NCI-H2081 (cell line): ENCODE data around the gene NEDD9.

Experiments
- DNase-seq, 2 experiments: peaks; one replicate each; lab custom pipeline; 2025; lab: John Stamatoyannopoulos, UW

The NEDD9 gene

GRCh38 chr6:11235062-11235461 lies 2.6 kb upstream of the NEDD9 start:
- DNase-seq: no peak

GRCh38 chr6:11233673-11234573 lies 1.5 kb upstream of the NEDD9 start:
- DNase-seq: no peak

DNA sequence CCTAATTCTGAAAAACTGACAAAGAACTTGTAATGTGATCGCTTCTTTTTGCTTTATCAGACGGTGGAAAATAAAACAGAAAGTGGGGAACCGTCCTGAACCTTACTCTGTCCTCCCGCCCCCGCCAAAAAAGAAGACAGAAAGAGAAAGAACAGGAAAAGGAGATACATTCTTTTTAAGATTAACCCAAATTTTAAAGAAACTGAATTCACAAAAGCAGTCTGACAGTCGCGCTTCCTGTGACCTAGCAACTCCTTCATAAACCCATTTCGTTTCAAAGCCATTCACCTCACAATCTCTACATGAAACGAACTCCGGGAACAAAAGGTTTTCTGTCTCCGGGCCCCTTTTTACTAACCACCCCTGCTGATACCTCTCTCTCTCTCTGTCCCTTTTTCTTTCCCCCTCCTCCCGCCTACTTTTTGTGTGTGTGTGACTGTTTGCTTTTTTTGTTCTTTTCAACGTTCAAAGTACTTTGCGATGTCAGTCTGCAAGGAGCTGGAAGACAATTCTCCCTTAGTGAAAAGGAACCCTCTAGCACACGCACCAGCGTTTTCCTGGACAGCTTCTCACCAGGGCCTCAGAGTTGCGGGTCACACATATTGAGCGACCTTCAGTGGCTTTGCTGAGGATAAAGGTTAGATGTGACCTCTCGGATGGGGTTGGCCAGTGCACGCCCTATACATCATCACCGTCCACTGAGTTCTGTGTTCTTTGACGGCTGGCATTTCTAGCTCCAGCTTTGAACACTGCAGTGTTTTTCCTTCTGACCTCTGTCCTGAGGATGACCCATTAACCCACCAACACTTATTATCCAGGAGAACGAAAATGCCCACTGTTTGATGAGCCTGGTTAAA lies 530 bp upstream of the NEDD9 start:
- peak in 1 of 2 experiments; percentile 24 for DNase-seq

DNA sequence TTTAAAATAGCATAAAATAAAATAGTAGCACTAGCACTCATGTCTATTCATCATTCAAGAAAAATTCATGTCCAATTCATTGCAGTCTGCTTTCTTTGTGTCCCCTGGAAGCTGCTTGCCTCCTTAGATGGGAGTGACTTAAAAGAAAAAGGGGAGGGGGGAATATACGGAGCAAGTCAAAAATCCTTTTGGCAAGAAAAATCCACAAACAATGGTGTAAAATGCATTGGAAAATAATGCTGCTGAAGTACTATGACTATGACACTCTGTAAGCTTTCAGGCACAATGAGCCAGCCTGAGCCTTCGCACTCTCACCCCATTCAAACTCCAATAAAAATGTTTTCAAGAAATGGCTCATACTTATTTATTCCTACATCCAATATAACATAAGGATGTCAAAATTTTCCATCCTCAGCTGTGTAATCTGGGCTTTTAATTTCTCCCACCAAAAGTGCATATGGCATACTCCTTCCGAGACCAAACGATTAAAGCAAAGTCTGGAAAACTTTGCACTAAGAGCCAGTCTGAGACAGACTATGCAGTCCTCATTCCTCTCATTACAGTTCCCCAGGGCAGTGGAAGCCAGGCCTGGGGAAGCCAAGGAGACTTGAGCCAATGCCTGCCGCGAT lies 790 bp downstream of the NEDD9 start:
- DNase-seq: no peak

DNA sequence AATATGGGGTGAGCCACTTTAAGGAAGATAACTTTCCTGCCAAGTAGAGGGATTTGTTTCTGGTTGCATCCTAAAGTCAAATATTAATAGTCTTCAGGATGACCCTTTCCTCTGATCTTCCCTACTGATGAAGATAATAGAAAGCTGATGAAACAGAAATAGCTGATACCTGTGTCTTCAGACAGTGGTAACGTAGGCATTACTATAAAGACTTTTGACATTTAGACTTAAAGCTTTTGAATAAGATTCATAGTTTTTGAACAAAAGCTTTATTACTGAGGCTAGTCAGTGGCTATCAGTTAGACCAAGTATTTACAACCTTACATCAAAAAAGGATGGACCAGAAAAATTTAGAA lies 1.4 kb downstream of the NEDD9 start:
- no peak for DNase-seq

- no peak for DNase-seq
Observed at GRCh38 chr6:11230158-11231107, 2.0 kb downstream of the NEDD9 start.

GRCh38 chr6:11229655-11230046 lies 2.8 kb downstream of the NEDD9 start:
- DNase-seq: no peak

DNA sequence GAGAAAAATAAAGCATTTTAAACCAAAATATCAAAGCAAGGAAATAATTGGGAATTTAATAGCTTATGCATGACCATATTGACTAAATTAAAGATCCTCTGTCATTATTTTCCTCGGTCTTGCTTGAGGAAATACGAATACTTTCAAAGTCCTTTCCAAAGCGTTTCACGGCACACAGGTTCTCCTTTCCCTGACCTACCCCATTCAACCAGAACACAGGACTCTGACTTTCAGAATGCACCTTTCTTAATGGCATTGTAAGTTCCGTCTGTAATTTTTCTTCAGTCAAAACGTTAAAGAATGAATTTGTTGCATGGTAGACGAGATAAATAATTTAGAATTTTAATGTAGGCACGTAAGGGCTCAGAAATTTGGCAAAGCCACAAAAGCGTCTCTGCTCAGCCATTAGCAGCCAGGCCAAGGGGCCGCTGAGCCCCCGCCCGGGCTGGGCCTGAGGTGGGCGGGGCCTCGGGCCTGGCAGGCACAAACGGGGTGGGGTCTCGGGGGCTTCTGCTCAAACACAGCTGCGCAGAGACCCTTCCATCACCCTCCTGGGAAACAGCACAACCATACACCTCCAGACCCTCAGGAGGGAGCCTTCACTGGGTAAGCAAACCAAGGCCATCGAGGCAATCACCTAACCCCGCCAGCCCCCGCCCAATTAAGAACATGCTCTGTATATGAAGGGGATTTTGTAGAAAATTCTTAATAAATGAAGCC lies 3.4 kb downstream of the NEDD9 start:
- no peak for DNase-seq

DNA sequence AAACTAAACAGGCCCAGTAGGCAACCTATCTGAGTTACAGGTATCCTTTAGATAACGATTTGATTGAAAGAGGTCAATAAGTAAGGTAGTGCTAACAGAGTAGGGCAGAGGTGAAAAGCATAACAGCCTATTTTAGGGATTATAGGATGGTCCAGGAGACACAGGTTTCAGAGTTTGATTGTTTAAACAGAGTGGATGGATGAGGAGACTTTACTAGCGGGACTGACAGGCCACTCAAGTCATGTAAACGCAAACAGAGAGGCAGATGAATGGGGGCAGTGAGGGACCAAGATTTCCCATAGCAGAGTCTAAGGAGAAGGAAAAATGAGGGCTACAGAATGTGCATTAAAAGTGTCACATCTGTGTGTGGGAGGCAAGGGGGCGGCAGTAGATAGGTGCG lies 4.8 kb downstream of the NEDD9 start:
- no peak for DNase-seq

GRCh38 chr6:11226005-11226404 lies 6.5 kb downstream of the NEDD9 start:
- DNase-seq: no peak

DNA sequence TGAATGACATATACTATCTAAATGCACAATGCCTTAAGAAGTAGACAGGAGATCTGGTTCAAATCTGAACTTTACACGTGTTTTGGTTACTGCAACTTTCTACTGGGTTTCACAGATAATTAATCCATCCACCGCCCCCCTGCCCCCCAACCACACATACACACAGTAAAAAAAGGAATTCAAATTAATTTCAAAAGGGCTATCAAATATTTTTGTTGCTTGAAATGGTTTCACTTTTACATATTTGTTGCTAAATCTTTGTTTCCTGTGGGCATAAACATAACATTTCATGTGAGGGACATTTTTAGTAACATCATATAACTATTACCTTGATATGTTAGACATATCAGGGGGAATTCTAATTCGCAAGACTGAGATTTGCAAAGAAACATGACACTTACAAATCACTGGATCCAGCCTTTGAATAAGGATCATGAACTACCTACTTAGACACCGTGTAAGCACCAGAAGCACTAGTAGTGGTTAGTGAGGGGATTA lies 7.5 kb downstream of the NEDD9 start:
- DNase-seq: no peak

GRCh38 chr6:11224252-11224965 lies 8.1 kb downstream of the NEDD9 start:
- DNase-seq: no peak

GRCh38 chr6:11223286-11223864 lies 9.1 kb downstream of the NEDD9 start:
- no peak for DNase-seq

DNA sequence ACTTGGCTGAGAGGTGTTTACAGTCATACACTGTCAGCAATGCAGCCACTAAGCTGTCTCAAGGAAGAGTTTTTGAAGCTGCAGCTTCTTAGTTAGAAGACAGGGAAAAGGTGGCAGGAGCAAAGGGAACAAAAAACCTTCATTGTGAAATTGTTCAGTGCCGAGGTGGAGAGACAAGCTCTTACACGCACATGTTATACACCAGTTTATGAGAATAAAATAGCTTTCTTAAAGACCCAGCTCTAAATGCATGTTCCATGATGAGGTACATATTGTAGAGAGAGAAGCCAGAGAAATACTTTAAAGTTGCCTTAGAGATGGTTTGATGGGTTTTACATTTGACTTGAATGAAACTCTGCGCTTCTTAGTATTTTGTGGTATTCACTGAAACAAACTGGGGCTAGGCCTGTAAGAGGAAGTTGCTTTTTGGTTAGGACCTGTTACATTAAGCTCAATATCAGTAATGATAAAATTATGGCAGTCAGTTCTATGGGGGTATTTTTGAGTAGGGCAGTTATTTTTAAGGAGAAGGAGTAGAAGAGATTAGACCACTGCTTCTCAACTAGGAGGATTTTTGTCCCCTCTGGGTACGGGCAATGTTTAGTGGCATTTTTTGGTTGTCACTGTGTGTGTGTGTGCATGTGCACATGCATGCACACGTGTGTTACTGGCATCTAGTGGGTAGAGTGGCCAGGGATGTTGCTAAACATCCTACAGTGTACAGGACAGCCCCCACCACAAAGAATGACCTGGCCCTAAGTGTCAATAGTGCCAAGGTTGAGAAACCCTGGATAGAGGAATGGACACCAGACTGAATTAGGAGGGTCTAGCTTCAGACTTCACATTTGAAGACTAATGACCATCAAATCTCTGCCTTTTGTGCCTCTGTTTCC lies 9.8 kb downstream of the NEDD9 start:
- no peak for DNase-seq

DNA sequence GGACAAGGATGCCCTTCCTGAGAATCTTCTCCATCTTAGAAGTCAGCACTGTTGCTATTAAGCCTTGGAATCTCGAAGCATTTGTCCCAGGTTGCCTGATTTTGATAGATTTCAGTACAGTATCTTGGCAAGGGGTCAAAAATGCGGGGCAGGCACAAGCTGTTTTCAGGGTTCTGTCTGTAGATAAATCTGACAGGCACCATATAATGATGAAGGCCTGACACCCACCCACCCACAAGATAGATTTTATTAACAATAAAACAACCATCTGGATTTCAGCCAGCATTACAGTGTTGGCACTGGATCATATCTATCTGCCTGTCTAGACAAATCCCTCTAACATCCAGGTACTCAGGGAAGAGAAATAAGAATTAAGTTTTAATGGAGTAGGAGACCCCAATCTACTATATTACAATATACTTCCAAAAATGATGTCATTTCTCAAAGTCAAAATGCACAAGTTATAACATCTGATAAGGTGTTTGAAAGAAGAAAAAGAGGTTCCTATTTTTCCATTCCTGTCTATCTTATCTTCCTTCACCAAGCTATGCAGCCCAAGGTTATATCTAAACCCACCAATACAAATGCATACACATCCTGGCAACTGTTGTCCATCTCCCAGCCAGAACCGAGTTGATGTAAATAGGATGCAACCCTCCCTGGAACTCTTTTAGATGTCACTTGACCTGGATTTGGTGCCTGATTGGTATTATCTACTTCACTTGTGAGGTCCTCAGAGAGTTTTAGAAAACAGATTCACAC lies 10.7 kb downstream of the NEDD9 start:
- DNase-seq: no peak

- no peak for DNase-seq
Observed at GRCh38 chr6:11219400-11219834, 13.1 kb downstream of the NEDD9 start.

DNA sequence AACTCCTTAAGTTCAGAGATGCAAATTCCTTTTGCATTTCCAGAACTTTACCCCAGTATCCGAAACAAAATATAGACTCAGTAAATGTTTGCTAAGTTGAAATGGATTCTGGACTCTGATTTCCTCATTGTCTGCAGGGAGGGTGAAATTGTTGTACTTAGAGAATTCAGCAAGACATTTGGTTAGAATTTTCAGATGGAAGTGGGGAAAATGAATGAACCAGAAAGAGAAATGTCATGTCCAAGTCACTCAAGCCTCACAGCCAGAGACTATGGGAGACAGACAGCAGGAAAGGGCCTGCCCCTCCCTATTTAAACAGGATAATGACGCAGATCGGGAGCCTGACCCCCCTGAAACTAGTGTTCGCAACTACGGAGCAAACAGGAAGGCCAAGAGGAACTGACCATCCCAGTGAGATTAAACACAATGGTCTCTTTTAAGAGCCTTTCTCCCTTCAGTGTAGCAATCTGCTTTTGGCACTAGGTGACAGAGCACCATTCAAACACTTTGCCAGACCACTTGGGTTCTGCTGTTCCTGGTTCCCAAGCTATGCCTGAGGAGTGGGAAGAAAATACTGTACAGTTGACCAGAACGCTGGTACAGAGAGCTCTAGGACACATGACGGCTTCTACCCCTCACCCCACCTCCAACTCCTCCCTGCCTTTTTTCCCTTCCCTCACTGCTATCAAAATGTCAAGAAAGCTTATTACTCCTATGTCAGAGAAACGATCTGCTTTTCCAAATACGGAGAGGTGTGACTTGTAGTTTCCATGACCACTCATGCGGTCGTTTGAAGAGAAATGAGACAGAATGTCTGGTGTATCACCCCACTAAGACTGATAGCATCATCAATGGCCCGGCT lies 13.7 kb downstream of the NEDD9 start:
- DNase-seq: no peak
